SK-N-SH (cell line): ENCODE results near the gene SCNN1B. TPM values are rescaled to one million over a fixed set of nuclear protein-coding genes. Genes with fewer than 3 reads are reported as not detected.

ENCODE experiments used
- CTCF ChIA-PET: fragments of 300-600, 350-600 bp; formaldehyde crosslinking; extraction: SDS; loops from one replicate; lab custom pipeline; 2021; lab: Yijun Ruan, JAX
- POLR2A ChIA-PET: fragments of 350-600 bp; sonication (Branson Sonifier 250); formaldehyde crosslinking; extraction: SDS; loops from one replicate; lab custom pipeline; 2020; ENCODE audit warnings: antibody characterized with exemption, inconsistent platforms; lab: Yijun Ruan, JAX
- DNase-seq: peaks from one replicate; pipeline ENCODE4 v3.0.0; 2012
- H2AFZ ChIP-seq: fragments of 200-600 bp; sonication (generic); 2 replicates; pipeline ENCODE4 v1.8.1; 2016; ENCODE audit warnings: antibody characterized with exemption, mild to moderate bottlenecking, low read depth
- H3F3A ChIP-seq: fragments of 200-600 bp; sonication (generic); replicated peaks from 2 replicates; pipeline ENCODE3; 2016; ENCODE audit warnings: antibody characterized with exemption, mild to moderate bottlenecking; ENCODE audit not compliant: insufficient read depth
- H3K27ac ChIP-seq, 2 experiments: fragments of 200-500 bp in 1 of 2; fragments of 200-600 bp in 1 of 2; sonication (Bioruptor generic) in 1 of 2; sonication (generic), shearing (Covaris generic) in 1 of 2; 2 replicates each; pipeline versions ENCODE4 v1.5.1 to v1.6.1; 2014 to 2016; ENCODE audit warnings: low read depth in 2 of 2, inconsistent platforms in 1 of 2, low read length in 1 of 2, mild to moderate bottlenecking in 1 of 2, mixed read lengths in 1 of 2
- H3K27me3 ChIP-seq: fragments of 200-600 bp; sonication (generic), shearing (Covaris generic); 2 replicates; pipeline ENCODE4 v1.6.1; 2016; ENCODE audit warnings: mixed run types; ENCODE audit not compliant: insufficient read depth
- H3K36me3 ChIP-seq, 2 experiments: fragments of 200-500 bp in 1 of 2; fragments of 200-600 bp in 1 of 2; sonication (Bioruptor generic) in 1 of 2; sonication (generic) in 1 of 2; replicated peaks in 1 of 2; 2 replicates each; pipeline versions ENCODE3 to v1.5.1; 2014 to 2016; ENCODE audit warnings: low read length in 1 of 2, mild to moderate bottlenecking in 1 of 2; ENCODE audit not compliant: insufficient read depth in 2 of 2, control insufficient read depth in 1 of 2
- H3K4me1 ChIP-seq, 2 experiments: fragments of 200-500 bp in 1 of 2; fragments of 200-600 bp in 1 of 2; sonication (Bioruptor generic) in 1 of 2; sonication (generic), shearing (Covaris generic) in 1 of 2; 2 replicates each; pipeline versions ENCODE4 v1.5.1 to v1.6.1; 2014 to 2016; ENCODE audit warnings: low read depth in 1 of 2, low read length in 1 of 2, mixed run types in 1 of 2; ENCODE audit not compliant: insufficient read depth in 2 of 2, control insufficient read depth in 1 of 2
- H3K4me2 ChIP-seq: fragments of 200-600 bp; sonication (generic), shearing (Covaris generic); 2 replicates; pipeline ENCODE4 v1.6.1; 2017; ENCODE audit warnings: mixed run types
- H3K4me3 ChIP-seq, 2 experiments: fragments of 200-500 bp in 1 of 2; fragments of 200-600 bp in 1 of 2; sonication (Bioruptor generic) in 1 of 2; sonication (generic), shearing (Covaris generic) in 1 of 2; 2 replicates each; pipeline versions ENCODE4 v1.5.1 to v1.8.1; 2014 to 2016; ENCODE audit warnings: low read depth in 2 of 2, inconsistent platforms in 1 of 2, low read length in 1 of 2, mild to moderate bottlenecking in 1 of 2, mixed read lengths in 1 of 2, moderate library complexity in 1 of 2
- H3K79me2 ChIP-seq: fragments of 200-600 bp; sonication (generic); 2 replicates; pipeline ENCODE4 v1.8.1; 2017; ENCODE audit warnings: mild to moderate bottlenecking; ENCODE audit not compliant: insufficient read depth
- H3K9ac ChIP-seq: fragments of 200-600 bp; sonication (generic); 2 replicates; pipeline ENCODE4 v1.6.1; 2017; ENCODE audit warnings: mixed run types
- H3K9me2 ChIP-seq: fragments of 200-600 bp; sonication (generic); 2 replicates; pipeline ENCODE4 v1.6.1; 2017; ENCODE audit warnings: mixed run types
- H3K9me3 ChIP-seq: fragments of 200-600 bp; sonication (generic); 2 replicates; pipeline ENCODE4 v1.6.1; 2017; ENCODE audit warnings: mixed run types, mild to moderate bottlenecking, moderate library complexity
- H4K20me1 ChIP-seq: fragments of 200-600 bp; sonication (generic); 2 replicates; pipeline ENCODE4 v1.6.1; 2017; ENCODE audit warnings: mild to moderate bottlenecking, mixed run types; ENCODE audit not compliant: insufficient read depth
- CTCF ChIP-seq: fragments of 200-600 bp; sonication (generic); IDR thresholded peaks from 2 replicates; pipeline ENCODE4 v1.6.1; 2017; ENCODE audit warnings: antibody characterized with exemption, mild to moderate bottlenecking, moderate library complexity
- EZH2phosphoT487 ChIP-seq: fragments of 200-600 bp; sonication (generic); IDR thresholded peaks from 2 replicates; pipeline ENCODE4 v1.6.1; 2017; ENCODE audit warnings: low read depth, mixed run types, mild to moderate bottlenecking, antibody characterized with exemption, moderate library complexity, borderline replicate concordance
- FOXJ3 ChIP-seq: sonication (generic); formaldehyde crosslinking; IDR thresholded peaks from 2 replicates; pipeline ENCODE4 v1.5.1; 2020; ENCODE audit warnings: mild to moderate bottlenecking, missing genetic modification reagents
- GABPA ChIP-seq: IDR thresholded peaks from 2 replicates; pipeline ENCODE4 v1.4.0; 2012; ENCODE audit warnings: low read depth, mild to moderate bottlenecking
- GATA2 ChIP-seq: sonication (generic); formaldehyde crosslinking; IDR thresholded peaks from 2 replicates; pipeline ENCODE4 v1.5.0; 2020; ENCODE audit warnings: mild to moderate bottlenecking, missing genetic modification reagents
- IRF3 ChIP-seq: fragments of 150-350 bp; IDR thresholded peaks from 2 replicates; pipeline ENCODE4 v1.6.1; 2016; ENCODE audit warnings: mild to moderate bottlenecking, low read depth, low read length
- MEF2A ChIP-seq: IDR thresholded peaks from 2 replicates; pipeline ENCODE4 v1.4.0; 2012; ENCODE audit warnings: low read depth, borderline replicate concordance
- MXI1 ChIP-seq: IDR thresholded peaks from 2 replicates; pipeline ENCODE4 v1.6.1; 2012; ENCODE audit warnings: mild to moderate bottlenecking, low read depth, low read length, improper control_type of control experiment
- NRF1 ChIP-seq: IDR thresholded peaks from 2 replicates; pipeline ENCODE4 v1.6.1; 2012; ENCODE audit warnings: low read depth, mild to moderate bottlenecking, low read length
- RCOR1 ChIP-seq: fragments of 150-350 bp; IDR thresholded peaks from 2 replicates; pipeline ENCODE4 v1.6.1; 2017; ENCODE audit warnings: antibody characterized with exemption, low read length
- RXRA ChIP-seq: IDR thresholded peaks from 2 replicates; pipeline ENCODE4 v1.4.0; 2012; ENCODE audit warnings: low read depth, mild to moderate bottlenecking, borderline replicate concordance
- SIN3A ChIP-seq: IDR thresholded peaks from 2 replicates; pipeline ENCODE4 v1.6.1; 2012; ENCODE audit warnings: low read depth, mild to moderate bottlenecking, low read length, moderate library complexity, borderline replicate concordance
- TCF12 ChIP-seq: IDR thresholded peaks from 2 replicates; pipeline ENCODE4 v1.4.0; 2012
- USF2 ChIP-seq: fragments of 150-350 bp; IDR thresholded peaks from 2 replicates; pipeline ENCODE4 v1.6.1; 2017; ENCODE audit warnings: antibody characterized with exemption, low read length, low read depth, borderline replicate concordance
- WGBS: methylation state at CpG from one replicate; pipeline ENCODE4 v1.1.6; 2017; ENCODE audit warnings: low lambda C conversion rate; 5-methylcytosine and 5-hydroxymethylcytosine counted together
- polyA plus RNA-seq, 3 experiments: library from polyadenylated mRNA; depleted of rRNA; stranded (reverse); fragments of >200 nt; gene quantifications; 2 replicates each; pipeline ENCODE4 v1.2.3, GENCODE V29; 2012

The SCNN1B gene
- polyA plus RNA-seq, 1 of the 3 experiments (the other 2 are of a cell fraction) = not detected

- TF ChIP-seq MXI1 (no peak), RCOR1 (no peak), GATA2 (CRISPR knock-in tag) (no peak), SIN3A (no peak), IRF3 (no peak), GABPA (no peak), USF2 (no peak), EZH2phosphoT487 (no peak), MEF2A (no peak), RXRA (no peak), TCF12 (no peak), CTCF (no peak), FOXJ3 (CRISPR knock-in tag) (no peak), NRF1 (no peak)
- no peak overlapping the region for H2AFZ ChIP-seq
- ChIA-PET CTCF (interaction anchor here (1.1 to 1.5 kb wide), 3 partner anchors 27 to 175 kb away, joined by 3 to 4 read pairs (median 4); partner anchors contain the start of gene SCNN1G), POLR2A (no interaction called here)
- no peak overlapping the region for H3K4me3 ChIP-seq
- H4K20me1 ChIP-seq = no peaks in the 10 kb centered on the region
- H3K4me2 ChIP-seq = no peak overlapping the region
- H3K9me2 ChIP-seq = no peaks in the 10 kb centered on the region
- no peaks in the 10 kb centered on the region for H3K36me3 ChIP-seq
- H3K4me1 ChIP-seq = peaks cover 0 to 3% of the 10 kb centered on the region in 2 experiments; a peak in 1 of 4 replicates
- H3F3A ChIP-seq = no peaks in the 10 kb centered on the region
- H3K9ac ChIP-seq = no peak overlapping the region
- H3K27me3 ChIP-seq = no peaks in the 10 kb centered on the region
- no peak for DNase-seq
- no peaks in the 10 kb centered on the region for H3K79me2 ChIP-seq
- no peaks in the 10 kb centered on the region for H3K9me3 ChIP-seq
- 21% methylated on average over 2 of the region's 8 CpGs for WGBS
- H3K27ac ChIP-seq = no peak overlapping the region
These were observed 55.7 kb downstream of the SCNN1B start for GRCh38 chr16:23357761-23358290.
